ENCODE results near the gene PEX14.

GRCh38 chr1:10661453-10661852 is 186.7 kb downstream of the PEX14 start:
- TF ChIP-seq NONO (IDR thresholded peaks at IDR 0.05; ENCODE audit: low read depth in 2 of 2, low read length in 1 of 2) (no peak), ASH1L (IDR thresholded peaks at IDR 0.05; ENCODE audit: borderline replicate concordance, low read depth, partially characterized antibody) (no peak), HDAC6 (IDR thresholded peaks at IDR 0.05; ENCODE audit: low read depth, low read length) (no peak), SIN3A (IDR thresholded peaks at IDR 0.05; ENCODE audit: borderline replicate concordance in 2 of 2, control insufficient read depth in 1 of 2, low read depth in 2 of 2, low read length in 2 of 2) (no peak), ZNF280A (IDR thresholded peaks at IDR 0.05; ENCODE audit: low read depth, partially characterized antibody) (no peak), ZNF174 (CRISPR knock-in tag; IDR thresholded peaks at IDR 0.05) (no peak), MEF2D (tag; conservative IDR thresholded peaks at IDR 0.05; ENCODE audit: low read depth) (no peak)
